Stimulated activated CD4-positive, alpha-beta T cell treated with anti-CD3 and anti-CD28 coated beads, Interleukin-4, amount 100 ng/mL, for 24 hours (primary cell): ENCODE results near the gene RFNG.

Experiments used
- DNase-seq: peaks from one replicate; pipeline ENCODE4 v3.0.0-alpha.2; 2020

Gene RFNG

GRCh38 chr17:82012640-82013295 is 38.8 kb downstream of the RFNG start:
- no peak for DNase-seq

GRCh38 chr17:82012261-82012639 is 39.4 kb downstream of the RFNG start:
- DNase-seq: no peak

GRCh38 chr17:82011617-82012187 is 39.9 kb downstream of the RFNG start:
- DNase-seq: no peak

GRCh38 chr17:82010575-82011525 is 40.8 kb downstream of the RFNG start:
- DNase-seq: no peak

GRCh38 chr17:82009413-82009812 is 42.2 kb downstream of the RFNG start:
- DNase-seq: no peak

GRCh38 chr17:82008941-82009405 is 42.6 kb downstream of the RFNG start:
- no peak for DNase-seq

- no peak for DNase-seq
These were observed 43.2 kb downstream of the RFNG start for GRCh38 chr17:82008258-82008940.

GRCh38 chr17:82007495-82008257 is 43.9 kb downstream of the RFNG start:
- DNase-seq: no peak

- no peak for DNase-seq
These were observed 44.5 kb downstream of the RFNG start for GRCh38 chr17:82007228-82007494.

- DNase-seq: no peak
These were observed 45.0 kb downstream of the RFNG start for GRCh38 chr17:82006468-82007227.

- DNase-seq: no peak
These were observed 45.8 kb downstream of the RFNG start for GRCh38 chr17:82005701-82006348.

- no peak for DNase-seq
These were observed 46.8 kb downstream of the RFNG start for GRCh38 chr17:82004517-82005455.

- peak; percentile 58 for DNase-seq
These were observed 47.9 kb downstream of the RFNG start for GRCh38 chr17:82003411-82004381.

- no peak for DNase-seq
These were observed 50.0 kb downstream of the RFNG start for GRCh38 chr17:82001571-82002056.

GRCh38 chr17:82000803-82001570 is 50.6 kb downstream of the RFNG start:
- DNase-seq: no peak

GRCh38 chr17:81999976-82000802 is 51.4 kb downstream of the RFNG start:
- DNase-seq: no peak

GRCh38 chr17:81999587-81999975 is 52.0 kb downstream of the RFNG start:
- no peak for DNase-seq
